ENCODE measurements around the gene ELSPBP1.

DNA sequence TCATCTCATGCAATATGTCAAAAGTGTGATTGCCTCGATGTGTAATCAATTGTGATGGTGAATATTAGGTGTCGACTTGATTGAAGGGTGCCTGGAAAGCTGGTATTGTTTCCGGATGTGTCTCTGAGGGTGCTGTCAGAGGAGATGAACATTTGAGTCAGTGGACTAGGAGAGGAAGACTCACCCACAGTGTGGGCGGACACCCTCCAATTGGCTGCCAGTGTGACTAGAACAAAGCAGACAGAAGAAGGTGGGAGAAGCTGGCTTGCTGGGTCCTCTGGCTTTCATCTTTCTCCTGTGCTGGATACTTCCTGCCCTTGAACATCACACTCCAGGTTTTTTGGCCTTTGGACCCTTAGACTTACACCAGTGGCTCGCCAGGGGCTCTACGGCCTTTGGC, 64.9 kb downstream of the ELSPBP1 start:
- TF ChIP-seq POLR2A (IDR thresholded peaks at IDR 0.05; ENCODE audit: low read length) = no peak
- no peak for TF ChIP-seq GATA1 (IDR thresholded peaks at IDR 0.05; ENCODE audit: low read depth, low read length)
